GM19324 (cell line): ENCODE data around the gene PROM2.
"Not testable (repeated sequence)": the region's sequence is repeated elsewhere in the genome, so short reads cannot be mapped to it uniquely, and the experiment has no call there.

Experiments used
- ATAC-seq: cut with Tn5 transposase; IDR thresholded peaks from one replicate; pipeline ENCODE4 v1.9.1; 2021; ENCODE audit warnings: mild to moderate bottlenecking, moderate library complexity; ENCODE audit not compliant: unreplicated experiment, low FRiP score

Gene PROM2

GRCh38 chr2:95274291-95275150, at the start of gene PROM2:
PROM2 (plus strand) TSS chr2:95274449; CDS start chr2:95274586, 137 bp downstream.
- ATAC-seq: no peak

GRCh38 chr2:95225658-95226057, 48.6 kb upstream of the PROM2 start:
- no peak for ATAC-seq

- ATAC-seq: no peak
Measured at GRCh38 chr2:95231723-95232122, 42.5 kb upstream of the PROM2 start.

- ATAC-seq: no peak
Measured at GRCh38 chr2:95232232-95232631, 42.0 kb upstream of the PROM2 start.

- no peak for ATAC-seq
Measured at GRCh38 chr2:95234286-95234785, 39.9 kb upstream of the PROM2 start.

GRCh38 chr2:95234816-95235215, 39.4 kb upstream of the PROM2 start:
- ATAC-seq: no peak

- no peak for ATAC-seq
Measured at GRCh38 chr2:95238131-95238530, 36.1 kb upstream of the PROM2 start.

- no peak for ATAC-seq
Measured at GRCh38 chr2:95240091-95240490, 34.2 kb upstream of the PROM2 start.

GRCh38 chr2:95240556-95240955, 33.7 kb upstream of the PROM2 start:
- ATAC-seq: no peak

- not testable (repeated sequence) for ATAC-seq
Measured at GRCh38 chr2:95242084-95242483, 32.2 kb upstream of the PROM2 start.

- ATAC-seq: no peak
Measured at GRCh38 chr2:95258271-95258670, 16.0 kb upstream of the PROM2 start.

GRCh38 chr2:95260028-95261023, 13.9 kb upstream of the PROM2 start:
- ATAC-seq: no peak

- ATAC-seq: no peak
Measured at GRCh38 chr2:95261602-95262001, 12.6 kb upstream of the PROM2 start.

- ATAC-seq: no peak
Measured at GRCh38 chr2:95262896-95263542, 11.2 kb upstream of the PROM2 start.

GRCh38 chr2:95264624-95265023, 9.6 kb upstream of the PROM2 start:
- no peak for ATAC-seq

- no peak for ATAC-seq
Measured at GRCh38 chr2:95265182-95265581, 9.1 kb upstream of the PROM2 start.

GRCh38 chr2:95266781-95267430, 7.3 kb upstream of the PROM2 start:
- ATAC-seq: no peak

- no peak for ATAC-seq
Measured at GRCh38 chr2:95267458-95268210, 6.6 kb upstream of the PROM2 start.
